Measurements from ENCODE around the gene TRIM36.

The TRIM36 gene, protein sequence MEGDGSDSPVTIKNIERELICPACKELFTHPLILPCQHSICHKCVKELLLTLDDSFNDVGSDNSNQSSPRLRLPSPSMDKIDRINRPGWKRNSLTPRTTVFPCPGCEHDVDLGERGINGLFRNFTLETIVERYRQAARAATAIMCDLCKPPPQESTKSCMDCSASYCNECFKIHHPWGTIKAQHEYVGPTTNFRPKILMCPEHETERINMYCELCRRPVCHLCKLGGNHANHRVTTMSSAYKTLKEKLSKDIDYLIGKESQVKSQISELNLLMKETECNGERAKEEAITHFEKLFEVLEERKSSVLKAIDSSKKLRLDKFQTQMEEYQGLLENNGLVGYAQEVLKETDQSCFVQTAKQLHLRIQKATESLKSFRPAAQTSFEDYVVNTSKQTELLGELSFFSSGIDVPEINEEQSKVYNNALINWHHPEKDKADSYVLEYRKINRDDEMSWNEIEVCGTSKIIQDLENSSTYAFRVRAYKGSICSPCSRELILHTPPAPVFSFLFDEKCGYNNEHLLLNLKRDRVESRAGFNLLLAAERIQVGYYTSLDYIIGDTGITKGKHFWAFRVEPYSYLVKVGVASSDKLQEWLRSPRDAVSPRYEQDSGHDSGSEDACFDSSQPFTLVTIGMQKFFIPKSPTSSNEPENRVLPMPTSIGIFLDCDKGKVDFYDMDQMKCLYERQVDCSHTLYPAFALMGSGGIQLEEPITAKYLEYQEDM

DNA sequence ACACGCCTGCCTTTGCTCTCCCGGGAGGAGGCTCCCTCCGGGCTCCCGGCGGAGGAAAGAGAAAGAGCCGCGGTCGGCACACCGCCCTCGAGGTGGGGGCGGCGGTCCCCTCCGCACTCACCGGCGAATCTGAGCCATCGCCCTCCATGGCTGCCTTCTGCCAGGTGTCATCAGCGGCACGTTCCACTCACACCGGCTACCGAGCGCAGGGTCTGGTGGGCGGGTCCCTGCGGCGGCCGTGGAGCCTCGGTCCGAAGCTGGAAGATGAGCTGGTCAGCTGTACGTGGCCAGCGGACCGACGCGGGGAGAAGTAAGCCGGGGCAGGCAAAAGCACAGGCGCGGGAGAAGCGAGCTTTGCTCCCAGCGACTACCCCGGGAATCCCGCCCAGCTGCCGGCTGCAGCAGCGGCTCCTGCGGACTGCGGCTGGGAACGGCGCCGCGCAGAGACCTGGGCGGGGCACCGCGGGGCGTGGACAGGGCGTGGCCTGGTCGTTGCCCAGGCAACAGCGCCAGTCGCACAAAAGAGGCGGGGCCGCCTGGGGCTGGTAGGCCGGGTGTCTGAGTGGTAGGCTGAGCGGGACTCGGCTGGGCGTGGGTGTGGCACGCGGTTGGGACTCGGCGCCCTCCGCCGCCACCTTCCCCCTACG, at the start of gene TRIM36:
TSS of gene TRIM36 (minus strand) at position 422 of the 647 bp plus-strand sequence. CDS start at position 148, 274 bp downstream.
- peak; percentile 60 to 74 for DNase-seq (ENCODE audit: low read depth in 2 of 2)

DNA sequence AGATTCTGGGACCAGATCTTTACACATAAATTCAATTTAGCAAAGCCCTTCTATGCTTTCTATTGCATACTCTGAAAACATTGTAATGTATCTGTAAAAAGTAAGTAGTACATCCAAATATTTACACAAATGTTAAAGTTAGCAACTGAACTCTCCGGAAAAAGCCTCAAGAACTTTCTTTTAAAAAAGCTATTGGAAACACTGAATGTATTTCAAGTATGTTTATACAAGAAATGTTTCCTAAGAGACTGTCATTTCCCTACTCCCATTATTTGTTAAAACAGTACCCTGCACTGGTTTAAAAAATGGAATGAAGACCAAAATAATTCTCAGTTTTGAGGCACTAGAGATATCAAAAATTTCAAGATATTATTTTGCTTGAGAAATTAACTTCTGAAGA, 44.8 kb upstream of the TRIM36 start:
- no peak for DNase-seq (ENCODE audit: low read depth in 2 of 2)

DNA sequence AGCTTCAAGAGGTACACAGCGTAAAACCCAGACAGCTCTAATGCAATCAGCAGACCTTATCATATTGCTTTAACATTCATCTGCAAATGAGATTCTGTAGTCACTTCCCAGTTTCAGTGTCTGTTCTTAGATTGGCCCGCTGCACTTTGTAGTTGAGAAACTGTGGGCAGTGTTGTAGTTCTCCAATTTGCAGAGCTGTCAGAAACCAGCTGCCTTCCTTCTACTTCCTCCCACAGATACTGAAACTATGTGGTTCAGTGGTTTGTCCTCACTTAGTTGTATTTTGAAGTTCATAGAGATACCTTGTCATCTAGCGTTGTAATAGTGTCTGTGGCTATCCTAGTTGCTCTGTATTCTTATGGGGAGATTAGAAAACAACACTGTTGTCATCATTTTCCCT, 39.6 kb upstream of the TRIM36 start:
- DNase-seq (ENCODE audit: low read depth in 2 of 2) = no peak

DNA sequence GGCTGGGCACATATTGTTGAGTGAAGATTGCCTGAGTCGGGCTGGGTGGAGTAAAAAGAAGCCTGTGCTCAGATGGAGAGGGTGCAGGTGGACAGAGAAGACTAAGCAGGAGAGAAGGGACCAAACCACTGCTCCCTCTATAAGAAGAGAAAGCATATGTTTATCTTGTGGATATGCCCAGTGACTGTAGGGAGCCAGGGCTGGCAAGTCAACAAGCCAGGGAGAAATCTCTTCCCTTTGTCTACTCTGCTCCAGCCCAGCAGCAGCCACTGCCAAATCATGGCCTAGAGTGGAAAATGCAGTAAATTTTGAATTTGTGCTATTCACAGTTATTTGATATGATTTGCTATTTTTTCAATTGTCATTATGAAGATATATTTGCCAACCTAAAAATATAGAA, 33.2 kb upstream of the TRIM36 start:
- no peak for DNase-seq (ENCODE audit: low read depth in 2 of 2)

DNA sequence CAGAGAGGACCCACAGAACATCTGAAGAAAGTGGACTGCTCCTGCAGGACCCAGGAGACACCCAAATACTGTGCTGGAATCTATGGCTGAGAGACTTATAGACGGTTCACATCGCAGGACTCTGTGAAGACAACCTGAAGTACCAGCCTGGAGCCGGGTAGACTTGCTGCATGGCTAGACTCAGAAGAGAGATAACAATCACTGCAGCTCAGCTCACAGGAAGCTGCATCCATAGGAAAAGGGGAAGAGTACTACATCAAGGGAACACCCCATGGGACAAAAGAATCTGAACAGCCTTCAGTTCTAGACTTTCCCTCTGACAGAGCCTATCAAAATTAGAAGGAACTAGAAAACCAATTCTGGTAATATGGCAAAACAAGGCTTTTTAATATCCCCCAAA, 26.5 kb upstream of the TRIM36 start:
- DNase-seq (ENCODE audit: low read depth in 2 of 2) = no peak

DNA sequence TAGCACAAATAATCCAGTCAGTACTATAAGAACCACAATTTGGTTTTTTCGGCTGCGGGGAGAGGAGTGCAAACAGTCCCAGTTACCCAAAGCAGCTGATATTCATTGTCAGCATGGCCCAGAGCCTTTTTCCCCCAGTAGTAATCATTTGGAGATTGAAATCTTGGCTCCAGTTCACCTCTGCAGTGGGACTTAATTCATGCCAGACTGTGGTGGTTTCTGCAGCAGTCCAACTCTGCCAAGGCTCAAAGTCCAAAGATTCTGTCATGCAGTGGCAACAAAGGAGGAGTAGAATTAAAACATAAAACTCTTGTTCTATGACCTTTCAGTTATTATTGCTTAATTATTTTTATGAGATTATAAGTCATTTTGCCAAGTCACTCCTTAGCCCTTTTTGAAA, 25.0 kb upstream of the TRIM36 start:
- no peak for DNase-seq (ENCODE audit: low read depth in 2 of 2)

DNA sequence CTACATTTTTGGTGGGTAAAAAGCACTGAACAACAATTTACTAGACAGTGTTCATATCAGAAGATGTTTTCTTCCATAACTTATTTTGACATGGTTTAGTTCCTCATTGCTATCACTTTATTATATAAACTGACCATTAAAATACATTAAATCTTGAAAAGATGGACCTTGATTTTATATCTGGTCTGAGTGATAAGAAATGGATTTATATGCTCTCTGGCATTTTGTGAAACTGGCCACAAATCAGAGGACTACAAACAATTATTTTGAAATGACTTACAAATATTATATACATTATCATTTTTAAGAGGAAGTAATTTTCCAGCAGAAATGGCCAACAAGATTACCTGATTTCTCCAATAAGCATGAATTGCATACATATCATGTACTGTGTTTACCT, 23.6 kb upstream of the TRIM36 start:
- no peak for DNase-seq (ENCODE audit: low read depth in 2 of 2)

DNA sequence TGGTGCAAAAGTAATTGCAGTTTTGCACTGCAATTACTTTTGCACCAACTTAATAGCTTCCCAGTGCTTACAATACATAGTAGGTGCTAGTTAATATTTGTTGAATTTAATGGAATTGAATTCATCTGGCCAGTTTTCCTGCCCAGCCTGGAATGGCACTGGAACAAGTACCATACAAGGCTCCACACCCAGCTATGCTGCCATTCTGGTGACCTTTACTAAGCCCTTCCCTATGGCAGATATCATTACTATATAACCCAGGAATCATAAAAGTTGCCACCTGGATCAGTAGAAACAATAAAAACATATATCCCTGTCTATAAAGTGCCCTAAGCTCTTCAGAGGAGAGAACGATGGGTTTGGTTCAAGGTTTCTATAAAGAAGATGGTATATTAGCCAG, 22.4 kb upstream of the TRIM36 start:
- DNase-seq (ENCODE audit: low read depth in 2 of 2) = no peak

DNA sequence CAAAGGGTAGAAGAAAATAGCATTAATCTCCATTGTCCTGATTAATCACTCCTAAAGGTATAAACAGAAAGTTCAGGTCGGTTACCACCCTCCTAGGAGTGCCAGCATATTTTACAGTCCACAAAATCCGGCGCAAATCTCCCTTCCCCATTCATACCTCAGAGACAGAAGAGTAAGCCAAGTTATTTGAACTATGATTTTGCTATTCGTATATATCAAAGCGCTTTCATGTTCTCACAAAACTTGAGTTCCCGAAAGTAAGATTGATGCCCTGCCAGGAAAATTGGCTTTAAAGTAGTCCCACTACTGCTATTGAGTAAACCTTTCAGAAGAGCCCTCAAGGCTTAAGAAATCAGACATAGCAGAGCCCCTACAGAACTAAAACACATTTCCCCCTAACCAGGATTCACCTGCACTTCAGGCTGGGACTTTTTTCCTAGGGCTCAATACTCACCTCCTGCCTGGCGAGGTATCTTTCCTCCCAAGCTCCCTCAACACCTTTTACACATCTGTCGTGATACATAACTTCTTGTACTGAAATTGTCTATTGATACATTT, 21.8 kb upstream of the TRIM36 start:
- DNase-seq (ENCODE audit: low read depth in 2 of 2) = no peak

DNA sequence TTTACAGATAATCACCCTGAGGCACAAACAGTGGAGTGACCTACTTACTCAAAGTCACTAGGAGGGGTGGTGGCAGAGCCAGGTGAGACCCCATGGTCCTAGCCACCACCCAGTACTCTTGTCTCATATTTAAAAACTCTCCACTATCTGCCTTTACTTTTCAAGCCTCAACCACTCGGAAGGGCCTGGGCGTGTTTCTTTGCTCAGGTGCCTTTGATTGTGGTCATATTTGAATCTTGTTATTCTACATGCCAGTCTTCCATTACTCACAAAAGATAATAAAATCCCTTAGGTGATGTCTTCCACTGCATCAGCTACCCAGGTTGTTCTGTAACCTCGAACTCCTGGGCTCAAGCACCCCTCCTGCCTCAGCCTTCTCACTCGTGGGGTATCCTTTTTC, 20.7 kb upstream of the TRIM36 start:
- no peak for DNase-seq (ENCODE audit: low read depth in 2 of 2)

DNA sequence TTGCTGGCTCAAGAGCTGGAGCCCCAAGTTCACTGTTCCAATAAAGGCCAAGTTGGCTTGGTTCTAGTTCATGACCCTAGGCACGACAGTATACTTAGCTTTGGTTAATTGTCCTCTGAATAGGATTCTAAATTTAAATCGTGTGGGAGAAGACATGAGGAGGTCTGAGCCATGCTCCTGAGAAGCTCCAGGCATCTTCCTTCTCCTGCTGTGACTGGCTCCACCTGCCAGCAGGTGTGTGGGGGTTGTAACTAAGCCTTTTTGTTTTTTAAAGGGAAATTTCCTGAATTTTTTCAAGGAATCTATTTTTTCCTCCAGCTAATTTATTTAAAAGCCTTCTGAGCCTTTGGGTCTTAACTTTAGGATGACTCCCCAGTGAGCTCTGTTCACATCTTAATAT, 20.2 kb upstream of the TRIM36 start:
- DNase-seq (ENCODE audit: low read depth in 2 of 2) = no peak

DNA sequence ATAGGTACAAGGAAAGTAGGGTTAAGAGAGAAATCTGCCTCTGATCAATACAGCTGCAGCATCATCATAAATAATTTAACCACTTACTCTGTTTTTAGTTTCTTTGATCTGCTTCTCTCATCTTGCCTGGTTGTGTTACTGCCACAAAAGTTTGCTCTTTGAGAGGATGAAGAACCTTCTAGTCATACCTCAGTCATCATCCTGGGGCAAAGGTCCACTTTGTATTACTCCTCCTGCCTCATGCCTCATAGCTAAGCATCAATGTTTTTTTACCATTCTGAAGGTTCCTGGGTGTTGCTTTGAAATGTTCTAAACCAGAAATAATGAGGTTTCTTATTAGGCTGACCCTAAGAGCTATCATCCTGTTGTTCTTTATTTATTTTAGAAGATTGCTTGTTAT, 17.1 kb upstream of the TRIM36 start:
- DNase-seq (ENCODE audit: low read depth in 2 of 2) = no peak

DNA sequence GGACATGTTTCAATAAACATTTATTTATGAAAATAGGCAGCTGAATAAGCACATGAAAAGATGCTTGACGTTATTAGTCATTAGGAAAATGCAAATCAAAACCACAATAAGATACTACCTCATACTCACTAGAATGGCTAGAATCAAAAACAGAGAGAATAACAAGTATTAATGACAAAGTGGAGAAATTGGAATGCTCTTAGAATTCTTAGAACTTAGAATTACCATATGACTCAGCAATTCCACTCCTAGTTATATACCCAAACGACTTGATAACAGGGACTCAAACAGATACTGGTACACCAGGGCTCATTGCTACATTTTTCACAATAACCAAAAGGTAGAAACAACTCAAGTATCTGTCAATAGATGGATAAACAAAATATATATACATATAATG, 15.1 kb upstream of the TRIM36 start:
- DNase-seq (ENCODE audit: low read depth in 2 of 2) = no peak

DNA sequence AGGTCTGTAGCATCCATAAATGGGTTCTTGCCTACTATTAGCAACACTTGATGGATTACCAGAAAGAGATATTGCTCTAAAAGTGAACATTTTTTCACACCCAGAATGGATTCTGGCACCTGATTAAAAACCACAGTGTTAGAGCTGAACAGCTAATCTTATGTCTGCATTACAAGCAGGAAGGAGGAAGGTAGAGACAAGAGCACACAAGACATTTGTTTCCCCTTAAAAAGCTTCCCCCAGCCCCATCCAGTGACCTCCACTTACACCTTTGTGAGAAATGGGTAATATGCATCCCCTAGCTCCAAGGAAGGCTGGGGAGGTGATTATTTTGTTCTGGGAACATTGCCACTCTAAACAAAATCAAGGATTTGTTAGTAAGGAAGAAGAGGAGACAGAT, 12.0 kb upstream of the TRIM36 start:
- DNase-seq (ENCODE audit: low read depth in 2 of 2) = no peak

DNA sequence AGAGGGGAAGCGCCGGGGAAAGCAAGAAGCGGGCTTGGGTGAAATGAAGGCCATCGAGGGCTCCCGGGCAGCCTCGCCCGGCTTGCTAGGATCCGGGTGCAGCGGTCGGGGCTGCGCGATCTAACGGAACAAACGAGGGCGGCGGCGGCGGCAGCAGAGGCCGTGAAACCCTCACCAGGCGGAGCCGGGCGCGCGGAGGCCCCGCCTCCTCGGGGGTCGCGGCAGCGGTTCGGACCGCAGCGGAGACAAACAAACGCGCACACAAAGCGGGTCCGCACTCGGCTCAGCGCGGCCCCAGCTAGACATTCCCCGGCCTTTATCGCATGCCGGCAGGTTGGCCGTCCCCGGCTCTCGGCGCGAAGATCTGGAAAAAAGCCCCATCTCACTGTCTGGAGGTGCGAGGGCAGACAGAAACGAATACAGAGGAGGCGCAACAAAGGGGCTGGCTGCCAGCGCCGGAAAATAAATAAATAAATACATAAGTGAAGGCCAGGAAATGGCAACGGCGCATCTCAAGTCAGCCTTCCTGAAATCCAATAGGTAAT, 10.5 kb upstream of the TRIM36 start:
- DNase-seq (ENCODE audit: low read depth in 2 of 2) = no peak

DNA sequence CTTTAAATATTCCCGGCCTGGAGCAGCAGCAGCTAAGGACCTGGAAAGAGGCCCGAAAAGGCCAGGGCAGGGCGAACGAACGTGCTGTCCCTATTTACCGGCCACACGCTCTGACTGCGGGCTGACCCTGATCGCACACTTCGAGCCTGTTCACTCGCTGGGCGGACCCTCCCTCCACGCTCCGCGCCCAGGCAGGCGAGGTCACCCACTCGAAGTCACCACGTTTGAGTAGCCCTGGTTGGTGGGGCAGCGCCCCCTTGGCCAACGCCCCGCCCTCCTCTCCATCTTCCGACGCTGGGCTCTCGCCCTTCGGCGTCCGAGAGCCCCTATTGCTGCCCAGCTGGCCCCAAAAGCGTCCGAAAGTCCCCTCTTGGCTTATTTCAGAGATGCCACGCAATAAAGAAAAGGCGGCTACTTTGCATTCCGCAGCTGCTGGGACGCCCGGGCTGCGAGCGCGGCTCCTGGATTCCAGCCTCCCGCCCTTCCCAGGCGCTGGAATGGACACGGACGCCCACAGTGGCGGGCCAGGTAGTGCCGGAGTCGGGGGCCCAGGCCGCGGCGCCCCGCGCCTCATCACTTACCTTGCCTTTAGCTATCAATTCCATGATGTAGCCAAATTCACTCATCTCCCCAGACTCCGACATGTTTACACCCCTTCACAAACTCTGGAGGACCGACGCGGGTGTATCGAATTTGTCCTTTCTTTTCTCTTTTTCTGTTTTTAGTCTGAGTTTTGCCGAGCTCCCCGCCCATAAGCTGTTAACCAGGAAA, 9.9 kb upstream of the TRIM36 start:
- no peak for DNase-seq (ENCODE audit: low read depth in 2 of 2)

DNA sequence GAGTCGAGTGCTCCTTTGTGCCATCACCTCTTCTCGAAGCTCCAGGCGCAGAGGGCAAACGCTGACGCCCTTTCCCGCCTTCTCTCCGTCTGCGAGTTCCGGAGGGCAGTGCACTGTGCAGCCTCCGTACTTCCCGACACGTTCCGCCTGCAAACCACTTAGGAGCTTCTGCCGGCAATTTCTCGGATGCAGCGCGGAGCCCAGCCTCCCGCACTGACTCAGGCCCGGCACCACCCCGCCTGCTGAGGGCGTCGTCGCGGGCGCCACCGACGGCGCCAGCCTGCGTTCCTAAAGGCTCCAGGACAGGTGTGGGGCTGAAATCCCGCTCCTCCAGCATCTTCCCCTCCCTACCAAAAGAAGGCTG, 9.3 kb upstream of the TRIM36 start:
- DNase-seq (ENCODE audit: low read depth in 2 of 2) = no peak

DNA sequence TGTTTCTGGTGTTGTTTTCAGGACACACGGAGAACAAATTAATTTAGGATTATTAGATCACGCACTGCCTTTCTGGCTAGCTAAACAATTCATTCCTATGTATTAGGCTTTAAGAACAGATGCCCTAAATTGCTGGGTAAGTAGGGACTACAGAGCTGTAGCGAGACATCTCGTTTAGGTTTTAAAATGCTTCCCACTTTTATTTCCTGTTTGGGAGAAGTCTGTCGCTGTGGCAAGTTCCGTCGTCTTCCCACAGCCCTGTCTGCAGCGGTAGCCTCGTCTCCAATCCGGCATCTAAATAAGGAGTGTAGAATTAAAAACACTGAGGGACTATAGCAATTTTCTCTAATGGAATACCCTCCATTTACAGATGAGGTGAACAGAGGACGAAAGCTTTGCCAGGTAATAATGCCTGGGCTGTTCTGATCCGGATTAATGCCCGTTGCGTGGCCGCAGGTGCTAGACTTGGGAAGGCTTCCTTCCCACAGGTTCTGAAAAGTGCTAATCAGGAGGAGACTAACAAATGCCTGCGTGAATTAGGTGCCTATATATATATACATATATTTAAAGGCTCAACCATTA, 1.3 kb upstream of the TRIM36 start:
- no peak for DNase-seq (ENCODE audit: low read depth in 2 of 2)

DNA sequence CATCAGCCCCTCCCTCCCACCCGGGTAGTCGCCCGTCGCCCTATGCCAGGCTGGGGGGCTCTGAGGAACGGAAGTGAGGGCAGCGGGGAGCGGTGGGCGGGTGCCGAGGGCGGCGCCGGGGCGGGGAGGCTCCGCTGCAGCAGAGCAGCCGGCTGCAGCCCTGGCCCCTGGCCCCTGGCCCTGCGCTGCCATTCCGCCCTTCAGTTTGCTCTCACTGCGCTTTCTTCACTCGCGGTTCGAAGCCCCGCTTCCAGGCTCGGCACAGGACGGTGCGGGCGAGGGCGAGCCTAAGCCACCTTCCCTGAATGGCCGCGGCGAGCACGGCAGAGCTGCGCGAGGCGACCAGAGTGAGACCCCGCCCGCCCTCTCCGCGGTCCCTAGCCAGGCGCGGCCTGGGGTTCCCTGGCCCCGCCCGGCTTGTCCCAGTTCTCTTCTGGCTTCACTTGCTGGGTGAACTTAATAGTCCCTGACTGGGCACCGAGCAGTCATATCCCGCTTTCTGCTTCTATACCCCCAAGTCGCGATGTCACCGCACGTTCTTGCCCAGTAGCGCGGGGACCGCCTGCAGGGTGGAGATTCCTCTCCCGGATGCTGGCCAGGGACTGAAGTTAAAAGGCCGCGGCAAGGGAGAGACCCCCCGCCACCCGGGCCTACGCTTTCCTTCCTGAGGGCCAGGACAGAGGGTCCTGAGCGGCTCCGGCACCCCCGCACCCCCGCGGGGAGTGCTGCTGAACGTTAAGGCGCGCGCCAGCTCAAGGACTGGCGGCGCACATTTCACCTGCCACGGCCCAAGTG, 623 bp upstream of the TRIM36 start:
- DNase-seq (ENCODE audit: low read depth in 2 of 2) = no peak

DNA sequence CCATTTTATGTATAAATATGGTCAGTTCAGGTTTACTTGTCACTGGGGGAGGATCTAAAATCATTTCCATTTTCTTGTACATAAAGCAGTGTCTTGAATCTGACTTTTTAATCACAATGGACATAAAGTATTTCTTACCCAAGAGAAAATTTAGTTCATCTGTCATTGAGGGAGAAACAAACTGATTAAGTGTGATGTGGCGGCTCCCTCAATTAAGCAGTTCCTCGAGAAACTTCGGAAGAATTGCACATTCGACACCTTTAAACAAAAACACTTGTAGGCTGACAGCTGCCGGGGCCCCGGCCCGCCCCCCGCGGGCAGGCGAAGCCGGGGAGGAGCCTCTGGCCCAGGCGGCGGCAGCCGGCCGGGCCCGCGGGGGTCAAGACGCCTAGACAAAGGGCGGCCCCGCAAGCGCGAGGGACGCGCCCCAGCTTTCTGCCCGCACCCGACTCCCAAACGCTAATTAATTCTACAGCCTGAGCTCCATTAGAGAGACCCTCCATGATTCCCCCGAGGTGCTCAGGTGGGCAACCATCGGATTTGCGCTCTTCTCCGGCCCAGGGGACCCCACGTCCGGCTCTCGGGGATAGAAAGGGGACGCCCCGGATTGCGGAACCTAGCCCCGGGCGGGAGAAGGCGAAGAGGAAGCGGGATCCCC, 750 bp downstream of the TRIM36 start:
- no peak for DNase-seq (ENCODE audit: low read depth in 2 of 2)

Data from stimulated activated CD4-positive, alpha-beta T cell treated with anti-CD3 and anti-CD28 coated beads, Interleukin-1b, Interleukin-23, amount 100 ng/mL, for 1 hour (primary cell).